ENCODE measurements around the gene GNG10.
"Not testable (repeated sequence)": the region's sequence is repeated elsewhere in the genome, so short reads cannot be mapped to it uniquely, and the experiment has no call there.

Gene GNG10

GRCh38 chr9:111657051-111657450 lies 4.4 kb upstream of the GNG10 start:
- no peak for DNase-seq (ENCODE audit: low read depth)

GRCh38 chr9:111658943-111659342 lies 2.5 kb upstream of the GNG10 start:
- DNase-seq (ENCODE audit: low read depth): no peak

- DNase-seq (ENCODE audit: low read depth): no peak
These were observed 1.7 kb upstream of the GNG10 start for GRCh38 chr9:111659691-111660090.

GRCh38 chr9:111661802-111662521 lies 557 bp downstream of the GNG10 start:
- peak; percentile 14 for DNase-seq (ENCODE audit: low read depth)

- no peak for DNase-seq (ENCODE audit: low read depth)
These were observed 1.3 kb downstream of the GNG10 start for GRCh38 chr9:111662576-111663300.

GRCh38 chr9:111663301-111663823 lies 2.0 kb downstream of the GNG10 start:
- DNase-seq (ENCODE audit: low read depth): no peak

GRCh38 chr9:111668026-111668573 lies 6.7 kb downstream of the GNG10 start:
- DNase-seq (ENCODE audit: low read depth): no peak

- DNase-seq (ENCODE audit: low read depth): not testable (repeated sequence)
These were observed 7.2 kb downstream of the GNG10 start for GRCh38 chr9:111668601-111669000.

- DNase-seq (ENCODE audit: low read depth): no peak
These were observed 12.9 kb downstream of the GNG10 start for GRCh38 chr9:111674319-111674718.

GRCh38 chr9:111676116-111676515 lies 14.7 kb downstream of the GNG10 start:
- no peak for DNase-seq (ENCODE audit: low read depth)

GRCh38 chr9:111678293-111678692 lies 16.9 kb downstream of the GNG10 start:
- DNase-seq (ENCODE audit: low read depth): no peak

- DNase-seq (ENCODE audit: low read depth): no peak
These were observed 17.8 kb downstream of the GNG10 start for GRCh38 chr9:111679199-111679598.

GRCh38 chr9:111683392-111683791 lies 22.0 kb downstream of the GNG10 start:
- no peak for DNase-seq (ENCODE audit: low read depth)

GRCh38 chr9:111691672-111692329 lies 30.4 kb downstream of the GNG10 start:
- no peak for DNase-seq (ENCODE audit: low read depth)

GRCh38 chr9:111696796-111697195 lies 35.4 kb downstream of the GNG10 start:
- no peak for DNase-seq (ENCODE audit: low read depth)

- no peak for DNase-seq (ENCODE audit: low read depth)
These were observed 39.4 kb downstream of the GNG10 start for GRCh38 chr9:111700776-111701175.

- DNase-seq (ENCODE audit: low read depth): no peak
These were observed 43.1 kb downstream of the GNG10 start for GRCh38 chr9:111704503-111704902.

- DNase-seq (ENCODE audit: low read depth): no peak
These were observed 50.1 kb downstream of the GNG10 start for GRCh38 chr9:111711548-111711947.

GRCh38 chr9:111712369-111712768 lies 51.0 kb downstream of the GNG10 start:
- DNase-seq (ENCODE audit: low read depth): no peak

GRCh38 chr9:111715471-111715870 lies 54.1 kb downstream of the GNG10 start:
- no peak for DNase-seq (ENCODE audit: low read depth)

- DNase-seq (ENCODE audit: low read depth): no peak
These were observed 58.1 kb downstream of the GNG10 start for GRCh38 chr9:111719541-111719940.
